Measurements from ENCODE around the gene SLC6A11. TPM values are rescaled to one million over a fixed set of nuclear protein-coding genes. Genes with fewer than 3 reads are reported as not detected.

The SLC6A11 gene
- total RNA-seq, 2 experiments from 2014 or later: not detected

- Mint-ChIP-seq H3K9me3 (no peaks in the 10 kb centered on the region), H3K36me3 (ENCODE audit: low read depth) (no peaks in the 10 kb centered on the region), H3K4me1 (no peaks in the 10 kb centered on the region), H3K27me3 (peaks cover 4% of the 10 kb centered on the region), H3K4me3 (no peak overlapping the region), H3K27ac (no peak overlapping the region)
- peak; percentile 33 for DNase-seq
- CTCF ChIA-PET: interaction anchor here (0.5 kb wide), 1 partner anchor 1073 kb away, joined by 3 read pairs; no protein-coding TSS in a partner anchor
- POLR2A ChIA-PET: no interaction called here
Measured at GRCh38 chr3:10983219-10983916, 167.3 kb downstream of the SLC6A11 start.

- ChIA-PET CTCF (interaction anchor here (0.5 kb wide), 1 partner anchor 1072 kb away, joined by 3 read pairs; no protein-coding TSS in a partner anchor), POLR2A (no interaction called here)
- H3K4me3 Mint-ChIP-seq: no peak overlapping the region
- H3K9me3 Mint-ChIP-seq: no peaks in the 10 kb centered on the region
- no peak for DNase-seq
- H3K27me3 Mint-ChIP-seq: peaks cover 7% of the 10 kb centered on the region
- H3K36me3 Mint-ChIP-seq (ENCODE audit: low read depth): no peaks in the 10 kb centered on the region
- no peak overlapping the region for H3K27ac Mint-ChIP-seq
- no peaks in the 10 kb centered on the region for H3K4me1 Mint-ChIP-seq
Measured at GRCh38 chr3:10984371-10984896, 168.4 kb downstream of the SLC6A11 start.

GRCh38 chr3:10985181-10985580 is 169.2 kb downstream of the SLC6A11 start:
- ChIA-PET POLR2A (no interaction called here), CTCF (interaction anchor here (0.6 kb wide), 1 partner anchor 17 kb away, joined by 3 read pairs; no protein-coding TSS in a partner anchor)
- DNase-seq: no peak
- H3K4me3 Mint-ChIP-seq: no peak overlapping the region
- H3K27me3 Mint-ChIP-seq: peaks cover 14% of the 10 kb centered on the region
- no peaks in the 10 kb centered on the region for H3K36me3 Mint-ChIP-seq (ENCODE audit: low read depth)
- no peaks in the 10 kb centered on the region for H3K4me1 Mint-ChIP-seq
- H3K9me3 Mint-ChIP-seq: no peaks in the 10 kb centered on the region
- H3K27ac Mint-ChIP-seq: no peak overlapping the region

GRCh38 chr3:10986592-10986991 is 170.6 kb downstream of the SLC6A11 start:
- Mint-ChIP-seq H3K9me3 (no peaks in the 10 kb centered on the region), H3K4me3 (no peak overlapping the region), H3K36me3 (ENCODE audit: low read depth) (peaks cover 2% of the 10 kb centered on the region), H3K4me1 (peaks cover 3% of the 10 kb centered on the region), H3K27ac (no peak overlapping the region), H3K27me3 (peaks cover 24% of the 10 kb centered on the region)
- no peak for DNase-seq
- ChIA-PET CTCF (no interaction called here), POLR2A (no interaction called here)

GRCh38 chr3:10988001-10988665 is 172.1 kb downstream of the SLC6A11 start:
- H3K27me3 Mint-ChIP-seq: peaks cover 33% of the 10 kb centered on the region
- peaks cover 7% of the 10 kb centered on the region for H3K4me1 Mint-ChIP-seq
- CTCF ChIA-PET: interaction anchor here (0.6 kb wide), 1 partner anchor 20 kb away, joined by 3 read pairs; no protein-coding TSS in a partner anchor

GRCh38 chr3:10988991-10989484 is 173.0 kb downstream of the SLC6A11 start:
- no peak overlapping the region for H3K27ac Mint-ChIP-seq
- peaks cover 2% of the 10 kb centered on the region for H3K36me3 Mint-ChIP-seq (ENCODE audit: low read depth)
- peaks cover 7% of the 10 kb centered on the region for H3K4me1 Mint-ChIP-seq
- ChIA-PET POLR2A (no interaction called here), CTCF (no interaction called here)
- no peak for DNase-seq
- no peak overlapping the region for H3K4me3 Mint-ChIP-seq
- peaks cover 41% of the 10 kb centered on the region for H3K27me3 Mint-ChIP-seq
- H3K9me3 Mint-ChIP-seq: no peaks in the 10 kb centered on the region

More at GRCh38 chr3:10988001-10988665, 172.1 kb downstream of the SLC6A11 start:
- H3K4me3 Mint-ChIP-seq: no peak overlapping the region
- peaks cover 2% of the 10 kb centered on the region for H3K36me3 Mint-ChIP-seq (ENCODE audit: low read depth)
- no peaks in the 10 kb centered on the region for H3K9me3 Mint-ChIP-seq
- no peak overlapping the region for H3K27ac Mint-ChIP-seq
- POLR2A ChIA-PET: no interaction called here
- no peak for DNase-seq

Other genes starting within 250 kb of the SLC6A11 start
- gene SLC6A1, start 176.5 kb downstream of the SLC6A11 start, total RNA-seq: not detected

All from activated CD4-positive, alpha-beta T cell treated with anti-CD3 and anti-CD28 coated beads, Interleukin-2, amount 10 ng/mL, durations not matched to agents 7 days and 5 days (primary cell).